ENCODE measurements around the gene DCP1A. TPM values are rescaled to one million over a fixed set of nuclear protein-coding genes. Genes with fewer than 3 reads are reported as not detected.

DCP1A gene
- total RNA-seq (ENCODE audit: unreplicated experiment): 33.8 TPM
- long read RNA-seq, full-length matches to known transcripts: 18 of 25 reads
- long read RNA-seq, partial matches to known transcripts: 1 of 25 reads
- long read RNA-seq, other reads (novel, unspliced or antisense): 6 of 25 reads

GRCh38 chr3:53347261-53348064 is at the start of gene DCP1A:
Gene DCP1A (minus strand): TSS chr3:53347543. CDS start chr3:53347517, 26 bp downstream.
- peaks cover 3% of the 10 kb centered on the region for H3K36me3 Mint-ChIP-seq (ENCODE audit: low read depth, unreplicated experiment)
- no peaks in the 10 kb centered on the region for H3K9me3 Mint-ChIP-seq (ENCODE audit: unreplicated experiment)
- TF ChIP-seq CTCF (IDR thresholded peaks at IDR 0.05; ENCODE audit: unreplicated experiment): no peak
- peak; percentile 98 for DNase-seq (ENCODE audit: low spot score)
- H3K27ac Mint-ChIP-seq (ENCODE audit: unreplicated experiment): peak within 1 kb of the TSS; percentile 99
- peak within 1 kb of the TSS; percentile 99 for H3K4me3 Mint-ChIP-seq (ENCODE audit: unreplicated experiment)
- peaks cover 31% of the 10 kb centered on the region for H3K4me1 Mint-ChIP-seq (ENCODE audit: unreplicated experiment)
- peaks cover 4% of the 10 kb centered on the region for H3K27me3 Mint-ChIP-seq (ENCODE audit: unreplicated experiment)

DNA sequence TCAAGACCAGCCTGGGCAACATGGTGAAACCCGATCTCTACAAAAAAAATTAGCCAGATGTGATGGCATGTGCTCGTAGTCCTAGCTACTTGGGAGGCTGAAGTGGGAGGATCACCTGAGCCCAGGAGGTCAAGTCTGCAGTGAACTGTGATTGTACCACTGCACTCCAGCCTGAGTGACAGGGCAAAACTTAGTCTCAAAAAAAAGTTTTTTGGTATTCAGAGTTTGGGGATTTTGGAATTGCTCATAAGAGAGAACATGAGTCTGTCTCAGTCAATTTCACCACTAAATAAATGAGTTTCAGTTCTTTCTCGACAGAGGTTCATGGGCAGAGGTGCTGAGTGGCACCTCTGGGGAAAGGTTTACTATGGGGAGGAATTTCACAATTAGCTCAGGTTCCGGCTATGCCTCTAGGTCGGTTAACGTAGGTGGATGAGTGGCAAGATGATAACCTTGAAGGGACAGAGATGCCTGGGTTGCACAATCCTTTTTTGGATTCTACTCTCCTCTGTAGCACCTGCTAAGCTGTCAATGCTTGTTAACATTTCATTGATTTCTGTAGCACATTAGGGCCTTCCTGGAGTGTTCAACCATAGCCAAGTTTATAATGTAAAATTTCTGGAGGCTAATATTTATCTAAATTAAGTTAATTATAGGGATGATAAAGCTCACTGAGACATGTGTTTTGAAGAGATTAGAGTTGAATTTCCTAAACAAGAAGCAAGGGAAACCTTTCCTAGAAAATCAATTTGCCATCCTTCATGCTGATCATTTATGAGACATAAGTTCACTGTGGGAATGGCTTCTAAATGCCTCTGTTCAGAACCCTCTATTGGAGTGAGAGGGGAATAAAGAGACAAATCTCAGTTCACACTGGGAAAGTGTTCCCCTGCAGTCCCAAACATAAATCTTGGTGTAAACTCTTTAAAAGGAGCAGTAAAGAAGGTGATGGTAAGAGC is 37.4 kb upstream of the DCP1A start:
- Mint-ChIP-seq H3K27me3 (ENCODE audit: unreplicated experiment) (no peaks in the 10 kb centered on the region), H3K36me3 (ENCODE audit: low read depth, unreplicated experiment) (no peaks in the 10 kb centered on the region), H3K9me3 (ENCODE audit: unreplicated experiment) (no peaks in the 10 kb centered on the region), H3K27ac (ENCODE audit: unreplicated experiment) (no peak overlapping the region), H3K4me1 (ENCODE audit: unreplicated experiment) (no peaks in the 10 kb centered on the region), H3K4me3 (ENCODE audit: unreplicated experiment) (no peak overlapping the region)
- TF ChIP-seq CTCF (IDR thresholded peaks at IDR 0.05; ENCODE audit: unreplicated experiment): no peak
- DNase-seq (ENCODE audit: low spot score): no peak

- H3K27ac Mint-ChIP-seq (ENCODE audit: unreplicated experiment): no peak overlapping the region
- H3K36me3 Mint-ChIP-seq (ENCODE audit: low read depth, unreplicated experiment): no peaks in the 10 kb centered on the region
- H3K4me3 Mint-ChIP-seq (ENCODE audit: unreplicated experiment): no peak overlapping the region
- no peaks in the 10 kb centered on the region for H3K9me3 Mint-ChIP-seq (ENCODE audit: unreplicated experiment)
- no peak for TF ChIP-seq CTCF (IDR thresholded peaks at IDR 0.05; ENCODE audit: unreplicated experiment)
- no peak for DNase-seq (ENCODE audit: low spot score)
- H3K27me3 Mint-ChIP-seq (ENCODE audit: unreplicated experiment): peaks cover 2% of the 10 kb centered on the region
- no peaks in the 10 kb centered on the region for H3K4me1 Mint-ChIP-seq (ENCODE audit: unreplicated experiment)
These were observed 34.8 kb upstream of the DCP1A start for GRCh38 chr3:53382106-53382505.

DNA sequence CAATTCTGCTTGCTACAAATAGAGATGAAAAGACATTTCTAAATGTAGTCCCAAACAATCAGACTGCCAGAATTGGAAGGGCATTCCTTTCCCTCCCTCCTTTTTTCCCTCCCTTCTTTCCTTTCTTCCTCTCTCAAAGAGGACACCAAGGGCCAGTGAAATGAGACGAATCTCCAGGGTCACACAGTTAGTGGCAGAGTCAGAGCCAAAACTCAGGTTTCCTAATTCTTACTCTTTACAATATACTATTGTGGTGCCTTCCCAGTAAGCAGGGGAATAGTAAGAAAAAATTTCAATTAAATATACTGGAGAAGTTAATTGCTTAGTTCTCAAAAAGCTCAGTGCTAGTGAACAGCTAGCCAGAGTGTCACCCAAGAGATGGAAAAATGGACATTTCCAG is 33.0 kb upstream of the DCP1A start:
- Mint-ChIP-seq H3K27me3 (ENCODE audit: unreplicated experiment) (peaks cover 2% of the 10 kb centered on the region), H3K27ac (ENCODE audit: unreplicated experiment) (no peak overlapping the region), H3K4me3 (ENCODE audit: unreplicated experiment) (no peak overlapping the region), H3K9me3 (ENCODE audit: unreplicated experiment) (no peaks in the 10 kb centered on the region), H3K4me1 (ENCODE audit: unreplicated experiment) (no peaks in the 10 kb centered on the region), H3K36me3 (ENCODE audit: low read depth, unreplicated experiment) (no peaks in the 10 kb centered on the region)
- no peak for TF ChIP-seq CTCF (IDR thresholded peaks at IDR 0.05; ENCODE audit: unreplicated experiment)
- no peak for DNase-seq (ENCODE audit: low spot score)

All from endothelial cell (in vitro differentiated cells).